CMK (cell line): ENCODE results near the gene PKN2.

Source experiments
- DNase-seq: peaks from one replicate; pipeline ENCODE4 v3.0.0-alpha.2; 2010; ENCODE audit warnings: low read depth

The PKN2 gene

DNA sequence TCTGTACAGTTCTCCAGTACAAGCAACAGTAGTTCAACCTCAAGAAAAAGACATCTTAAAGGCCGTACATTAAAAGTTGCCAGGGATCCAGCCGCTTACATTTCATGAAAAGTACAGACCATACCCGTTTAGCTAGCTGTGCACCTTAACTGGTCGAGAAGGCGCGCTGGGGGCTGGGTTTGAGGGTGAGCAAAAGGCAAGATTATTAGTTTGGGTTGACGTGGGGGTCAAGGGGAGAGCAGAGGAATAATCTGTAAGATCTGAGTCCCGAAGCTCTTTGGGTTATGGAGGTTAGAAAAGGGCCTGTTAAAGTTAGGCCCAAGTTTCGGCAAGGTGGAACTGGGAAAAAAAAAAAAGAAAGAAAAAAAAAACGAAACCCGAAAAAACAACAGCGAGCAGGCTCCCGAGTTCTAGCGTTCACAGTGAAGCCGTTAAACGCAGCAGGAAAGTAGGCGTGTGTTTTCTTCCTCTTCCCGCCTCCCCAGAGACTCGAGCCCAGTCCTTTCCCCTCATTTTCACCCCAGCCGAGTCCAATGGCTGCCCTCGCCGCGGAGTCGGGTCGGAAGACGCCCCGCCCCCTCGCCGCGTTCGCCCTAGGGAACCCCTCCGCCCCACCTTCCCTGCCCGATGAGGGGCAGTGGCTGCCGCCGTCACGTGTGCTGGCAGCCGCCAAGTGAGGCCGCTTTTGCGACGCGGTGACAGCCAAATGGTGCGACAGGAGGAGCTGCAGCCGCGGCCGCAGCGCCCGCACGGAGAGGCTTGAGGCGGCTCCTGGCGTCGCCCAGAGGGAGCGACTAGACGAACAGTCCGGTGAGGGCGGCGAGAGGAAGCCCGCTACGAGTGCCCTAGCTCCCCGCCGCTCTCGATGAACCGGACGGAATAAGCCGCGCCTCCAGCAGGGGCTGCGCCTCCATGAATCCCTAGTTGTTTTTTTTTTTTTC lies at the start of gene PKN2:
TSS of gene PKN2 (plus strand) at position 733 of the 941 bp plus-strand sequence. CDS start 308 bp downstream, outside the sequence.
- DNase-seq: peak; percentile 92

DNA sequence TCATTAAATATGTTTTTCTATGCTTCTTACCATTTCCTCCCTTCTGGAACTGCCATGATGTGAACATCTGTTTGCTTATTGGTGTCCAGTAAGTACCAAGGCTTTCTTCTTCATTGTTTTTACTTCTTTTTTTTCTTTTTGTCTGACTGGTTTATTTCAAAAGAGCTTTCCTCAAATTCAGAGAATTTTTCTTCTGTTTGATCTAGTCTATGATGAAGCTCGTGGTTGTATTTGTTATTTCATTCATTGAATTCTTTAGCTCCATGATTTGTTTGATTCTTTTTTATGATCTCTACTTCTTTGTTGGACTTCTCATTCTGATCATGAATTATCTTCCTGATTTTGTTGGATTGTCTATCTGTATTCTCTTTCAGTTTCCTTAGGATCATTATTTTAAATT lies 49.5 kb upstream of the PKN2 start:
- no peak for DNase-seq

DNA sequence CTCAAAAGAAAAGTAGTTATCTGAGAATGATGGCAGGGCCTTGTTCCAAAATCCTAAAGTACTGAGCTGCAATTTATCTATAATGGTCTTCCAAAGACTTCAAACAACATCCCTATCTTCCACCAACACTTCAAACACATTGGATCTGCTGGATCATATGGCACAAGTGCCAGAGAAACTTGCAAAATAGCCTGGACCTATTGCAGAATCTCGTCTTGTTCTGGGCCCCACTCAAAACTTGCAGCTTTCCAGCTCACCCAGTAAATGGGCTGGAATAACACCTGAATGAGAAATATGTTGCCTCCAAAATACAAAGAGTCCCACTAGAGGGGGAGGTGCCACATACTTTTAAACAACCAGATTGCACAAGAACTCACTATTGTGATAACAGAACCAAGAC lies 44.0 kb upstream of the PKN2 start:
- no peak for DNase-seq

DNA sequence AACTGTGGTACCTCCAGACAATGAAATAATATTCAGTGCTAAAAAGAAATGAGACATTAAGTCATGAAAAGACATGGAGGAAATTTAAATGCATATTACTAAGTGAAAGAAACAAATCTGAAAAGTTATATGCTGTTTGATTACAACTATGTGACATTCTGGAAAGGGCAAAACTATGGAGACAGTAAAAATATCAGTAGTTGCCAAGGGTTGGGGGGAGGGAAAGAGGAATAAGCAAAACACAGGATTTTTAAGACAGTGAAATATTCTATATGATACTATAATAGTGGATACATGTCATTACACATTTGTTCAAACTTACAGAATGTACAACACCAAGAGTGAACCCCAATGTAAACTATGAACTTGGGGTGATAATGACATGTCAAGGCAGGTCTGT lies 38.2 kb upstream of the PKN2 start:
- DNase-seq: no peak

DNA sequence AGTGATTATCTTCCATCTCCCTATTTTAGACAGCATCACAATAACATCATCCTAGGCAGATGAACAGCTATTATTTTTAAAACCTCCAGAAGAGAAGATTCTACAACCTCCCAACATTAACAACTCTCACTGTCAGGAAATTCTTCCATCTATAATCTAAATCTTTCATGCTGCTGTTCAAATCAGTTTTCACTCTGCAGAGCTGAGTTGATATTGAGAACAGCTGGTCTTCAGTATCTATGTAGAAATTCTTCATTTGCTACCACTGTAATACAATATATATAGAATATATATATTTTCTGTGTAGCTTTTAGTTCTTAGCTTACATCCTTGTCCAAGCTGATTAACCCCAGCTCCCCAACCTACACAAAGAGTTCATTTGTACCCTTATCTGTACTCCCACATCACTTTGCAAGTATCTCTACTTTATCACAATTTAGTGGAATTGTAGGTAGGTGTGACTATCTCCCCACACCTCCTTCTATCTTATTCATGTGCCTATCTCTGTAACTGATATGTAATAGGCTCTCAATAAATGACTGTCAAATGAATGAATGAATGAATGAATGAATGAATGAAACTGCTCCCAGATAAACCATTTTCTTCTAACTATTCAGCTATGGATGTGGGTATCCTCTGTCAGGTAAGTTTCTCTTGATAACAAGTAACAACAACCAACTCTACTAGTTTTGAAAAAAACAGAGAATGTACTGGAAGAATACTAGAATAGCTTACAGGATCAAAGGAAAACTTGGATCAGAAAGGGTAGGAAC lies 37.4 kb upstream of the PKN2 start:
- no peak for DNase-seq

DNA sequence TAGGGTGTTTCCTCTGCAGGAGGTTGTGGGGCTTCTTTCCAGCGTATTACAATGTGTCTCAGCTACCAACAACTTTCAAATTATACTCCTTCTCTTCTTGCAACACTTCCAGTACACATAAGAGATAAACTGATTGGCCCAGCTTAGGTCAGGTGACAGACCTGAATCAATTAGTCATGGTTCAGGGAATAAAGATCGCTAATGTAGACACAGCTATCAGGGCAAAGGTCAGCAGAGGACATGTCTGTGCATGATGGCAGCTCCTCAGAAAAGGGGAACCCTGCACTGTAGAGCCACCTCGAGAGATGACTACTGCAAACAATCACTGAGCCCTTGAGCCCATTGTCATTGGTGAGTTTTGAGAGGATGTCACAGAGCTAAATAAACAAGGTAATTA lies 36.8 kb upstream of the PKN2 start:
- DNase-seq: no peak

DNA sequence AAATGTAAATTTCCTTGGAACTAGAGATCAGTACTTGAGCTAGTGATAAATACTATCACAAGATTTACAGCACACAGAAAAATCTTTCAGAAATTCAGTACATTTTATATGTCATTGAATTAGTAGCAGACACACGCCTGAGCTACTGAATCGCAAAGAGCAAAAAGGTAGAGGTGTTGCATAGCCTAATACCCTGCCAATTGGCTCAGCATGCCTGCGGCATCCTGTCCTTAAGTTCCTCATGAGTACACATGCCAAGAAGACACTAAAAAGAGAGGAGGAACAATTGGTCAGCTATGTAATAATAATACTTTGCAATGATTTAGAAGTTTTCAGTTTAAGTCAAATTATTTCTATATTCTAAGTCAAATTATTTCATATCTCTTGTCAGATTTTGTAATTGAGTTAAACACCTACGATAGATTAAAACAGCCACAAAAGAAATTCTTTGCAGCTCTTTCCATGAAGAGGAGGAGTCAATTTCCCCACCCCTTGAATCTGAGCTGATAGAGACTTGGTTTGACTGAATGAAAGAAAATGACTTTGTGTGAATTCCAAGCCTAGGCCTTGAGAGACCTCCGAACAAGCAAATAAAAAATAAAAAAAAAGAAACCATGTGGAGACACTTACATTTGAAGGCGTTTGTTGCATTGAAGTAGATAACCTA lies 36.2 kb upstream of the PKN2 start:
- DNase-seq: no peak

DNA sequence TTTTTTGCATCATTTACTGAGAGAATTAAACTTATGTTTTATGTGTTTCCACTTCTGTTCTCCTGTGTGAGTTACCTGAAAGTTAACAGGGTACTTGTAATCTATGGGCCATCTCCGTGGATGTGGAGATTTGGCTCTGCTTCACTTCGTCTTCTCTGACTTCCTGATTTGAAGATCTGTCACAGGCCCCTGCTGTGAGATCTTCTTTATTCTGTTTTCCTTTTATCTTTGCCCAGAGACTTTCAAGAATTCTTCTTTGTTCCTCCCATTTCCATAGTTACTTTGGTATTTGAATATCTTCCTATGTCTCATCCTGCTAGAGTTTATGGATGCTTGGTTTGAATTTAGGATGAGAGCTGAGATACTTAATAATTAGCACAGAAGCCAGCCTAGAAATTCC lies 35.4 kb upstream of the PKN2 start:
- DNase-seq: no peak

DNA sequence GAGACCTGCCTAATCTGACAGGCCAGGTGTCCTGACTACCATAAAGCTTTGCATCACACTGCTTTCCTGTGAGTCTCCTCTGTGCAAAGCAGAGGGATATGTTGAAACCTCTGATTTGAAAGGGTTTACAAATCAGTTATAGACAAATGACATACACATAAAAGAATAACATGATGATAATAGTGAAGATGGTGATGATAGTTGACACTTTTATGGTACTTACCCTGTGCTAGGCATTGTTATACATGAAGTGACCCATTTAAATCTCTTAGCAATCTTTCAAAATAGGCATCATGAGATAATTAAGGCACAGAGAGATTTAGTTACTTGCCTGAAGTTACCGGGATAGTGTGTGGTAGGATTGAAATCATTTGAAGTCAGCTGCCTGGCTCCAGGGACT lies 34.1 kb upstream of the PKN2 start:
- no peak for DNase-seq

DNA sequence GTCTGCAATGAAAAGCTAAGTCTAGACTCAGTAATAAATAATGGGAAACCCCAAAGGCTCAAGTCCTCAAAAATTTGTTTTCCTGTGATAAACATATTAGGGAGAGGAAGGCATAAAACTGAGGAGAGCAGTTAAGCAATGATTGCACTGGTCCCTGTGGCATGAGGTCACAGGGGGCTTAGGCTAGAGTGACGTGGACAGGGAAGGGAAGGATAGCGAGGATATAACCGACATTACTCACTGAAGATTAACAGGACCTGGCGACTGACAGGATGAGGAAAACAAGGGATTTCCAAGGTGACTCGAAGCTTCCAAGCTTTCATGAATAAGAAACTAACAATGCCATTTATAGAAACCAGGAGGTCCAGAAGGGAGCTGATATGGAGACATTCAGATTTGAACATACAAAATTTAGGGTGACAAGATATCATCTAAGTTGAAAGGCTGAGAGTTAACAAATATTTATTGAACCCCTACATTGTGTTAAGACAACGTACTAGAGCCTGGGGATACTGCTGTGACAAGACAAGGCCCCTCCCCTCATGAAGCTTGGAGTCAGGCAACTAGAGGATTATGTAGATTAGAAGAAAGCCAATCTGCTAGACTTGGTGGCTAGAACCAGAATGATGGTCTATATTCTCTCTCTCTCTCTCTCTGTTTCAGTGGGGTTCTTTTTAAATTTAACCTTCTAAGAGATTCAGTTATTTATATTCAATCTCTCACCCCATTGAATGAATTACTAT lies 33.2 kb upstream of the PKN2 start:
- no peak for DNase-seq

DNA sequence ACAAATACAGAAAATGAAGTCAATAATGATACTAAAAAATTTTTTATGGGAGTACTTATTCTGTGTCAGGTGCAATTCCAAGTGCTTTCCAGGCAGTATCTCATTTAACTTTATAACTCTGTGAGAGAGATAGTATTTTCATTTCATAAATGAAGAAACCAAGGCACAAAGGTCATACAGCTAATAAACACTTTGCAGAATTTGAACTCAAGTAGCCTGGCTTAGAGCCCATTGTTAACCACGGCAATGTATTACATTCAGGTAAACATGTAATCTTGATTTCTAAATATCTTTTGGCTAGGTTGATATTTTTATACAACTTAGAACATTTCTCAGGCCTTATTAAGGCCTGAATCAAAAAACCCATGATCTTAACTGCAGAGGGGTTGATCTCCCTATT lies 28.9 kb upstream of the PKN2 start:
- no peak for DNase-seq

DNA sequence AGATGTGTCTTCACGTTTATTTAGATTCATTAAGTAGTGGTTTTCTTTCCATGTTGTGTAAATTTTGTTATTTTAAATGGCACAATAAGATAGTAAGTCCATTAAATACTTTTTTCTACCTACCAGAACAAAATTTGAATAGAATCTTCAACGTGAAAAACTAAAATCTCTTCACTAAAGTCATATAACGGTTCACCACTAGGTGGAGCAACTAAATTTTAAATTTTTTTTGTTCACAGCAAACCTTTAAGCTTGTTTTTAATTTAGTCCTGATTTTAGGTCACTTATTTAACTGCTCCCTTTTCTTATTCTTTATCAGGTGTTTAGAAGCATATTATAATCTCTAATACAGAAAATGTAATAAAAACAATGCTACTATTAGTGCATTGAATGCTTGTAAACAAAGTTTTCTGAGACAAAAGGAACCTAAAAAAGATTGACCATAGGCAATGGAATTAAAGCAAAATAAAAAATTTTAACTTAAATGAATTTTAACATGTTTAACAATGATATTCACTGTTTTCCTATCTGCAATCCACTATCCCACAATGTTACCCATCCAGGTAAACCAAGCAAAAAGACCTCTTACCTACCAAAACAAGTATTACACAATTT lies 28.3 kb upstream of the PKN2 start:
- no peak for DNase-seq

DNA sequence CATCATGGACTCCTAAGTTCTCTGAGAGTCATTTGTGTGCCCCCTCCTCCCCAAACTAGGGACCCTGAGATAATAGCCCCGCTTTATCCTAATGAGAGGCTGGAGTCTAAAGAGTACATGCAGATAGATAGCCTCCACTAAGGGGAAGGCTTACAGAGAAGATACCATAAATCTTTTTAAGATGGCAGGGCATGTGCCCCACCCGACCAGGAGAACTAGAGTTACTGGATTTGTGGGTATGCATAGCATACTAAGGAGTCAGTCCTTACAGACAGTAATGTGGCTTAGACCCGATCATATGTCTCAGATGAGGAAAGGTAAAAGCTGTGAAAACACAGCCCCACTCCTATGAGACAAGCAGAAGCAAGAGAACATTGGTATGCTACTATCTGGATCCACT lies 25.7 kb upstream of the PKN2 start:
- DNase-seq: no peak

DNA sequence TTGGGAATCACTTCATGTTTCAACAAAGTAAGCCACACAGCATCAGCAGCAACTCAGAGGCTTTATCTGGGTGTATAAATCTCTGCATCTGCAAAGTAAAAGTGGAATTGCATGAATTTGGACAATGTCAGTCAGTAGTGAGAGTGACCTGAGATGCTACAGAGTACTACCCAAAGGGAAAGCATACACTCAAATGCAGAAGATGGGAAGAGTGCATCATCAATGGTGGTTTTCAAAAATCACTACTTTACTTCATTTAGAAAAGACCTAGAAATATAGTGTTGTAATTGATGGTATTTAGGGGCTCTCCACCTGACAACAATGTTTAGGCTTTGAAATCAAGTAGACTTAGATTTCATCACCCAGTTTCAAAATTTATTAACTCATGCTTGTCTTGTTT lies 24.5 kb upstream of the PKN2 start:
- no peak for DNase-seq

DNA sequence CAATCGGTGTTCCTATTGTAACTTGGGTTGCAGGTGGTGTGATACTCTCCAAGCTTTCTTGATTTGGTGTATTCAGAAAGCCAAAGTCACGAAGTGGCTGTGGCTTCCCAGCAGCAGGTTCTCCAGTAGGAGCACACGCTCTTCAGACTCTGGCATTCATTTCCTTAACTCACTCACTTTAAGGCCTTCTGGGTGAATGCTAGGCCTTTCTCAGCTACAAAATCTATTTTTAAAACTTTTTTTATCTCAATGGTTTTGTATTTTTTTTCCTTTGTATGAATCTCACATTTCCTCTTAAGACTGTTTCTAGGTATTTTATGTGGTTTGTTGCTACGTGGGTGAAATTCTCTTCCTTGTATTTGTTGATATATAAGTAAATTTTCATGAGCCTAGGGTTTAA lies 22.9 kb upstream of the PKN2 start:
- no peak for DNase-seq

DNA sequence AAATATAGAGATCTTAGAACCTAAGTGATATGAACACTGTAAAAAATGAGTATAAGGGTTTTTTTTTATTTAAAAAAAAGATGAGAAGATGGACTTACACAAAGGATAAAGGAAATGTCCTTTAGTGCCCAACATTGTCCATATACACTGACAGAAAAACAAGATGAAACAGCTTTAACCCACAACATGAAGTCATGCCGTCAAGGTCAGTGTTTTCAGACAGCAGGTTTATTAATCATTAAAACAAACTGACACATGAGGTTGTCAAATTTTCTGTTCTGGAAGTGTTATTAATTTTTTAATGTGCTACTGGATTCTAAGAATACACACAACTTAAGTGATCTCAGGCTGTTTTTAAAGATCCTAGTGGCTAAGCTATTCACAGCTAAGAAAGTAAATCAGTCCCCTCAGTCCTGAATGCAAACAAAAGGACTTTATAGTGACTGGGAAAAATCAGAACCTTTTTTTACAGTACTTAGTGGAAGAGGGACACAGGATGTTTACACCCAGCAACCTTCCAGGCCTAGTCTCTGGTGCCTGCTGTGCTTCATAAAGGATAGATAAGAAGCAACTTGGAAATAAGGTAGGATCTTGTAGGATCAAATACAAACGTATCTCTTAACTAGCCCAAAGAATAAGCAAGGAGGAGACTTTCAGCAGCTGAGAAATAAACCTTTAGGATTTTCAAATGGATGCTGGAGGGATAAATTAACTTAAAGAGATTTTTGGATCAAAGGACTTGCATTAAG lies 21.9 kb upstream of the PKN2 start:
- no peak for DNase-seq

DNA sequence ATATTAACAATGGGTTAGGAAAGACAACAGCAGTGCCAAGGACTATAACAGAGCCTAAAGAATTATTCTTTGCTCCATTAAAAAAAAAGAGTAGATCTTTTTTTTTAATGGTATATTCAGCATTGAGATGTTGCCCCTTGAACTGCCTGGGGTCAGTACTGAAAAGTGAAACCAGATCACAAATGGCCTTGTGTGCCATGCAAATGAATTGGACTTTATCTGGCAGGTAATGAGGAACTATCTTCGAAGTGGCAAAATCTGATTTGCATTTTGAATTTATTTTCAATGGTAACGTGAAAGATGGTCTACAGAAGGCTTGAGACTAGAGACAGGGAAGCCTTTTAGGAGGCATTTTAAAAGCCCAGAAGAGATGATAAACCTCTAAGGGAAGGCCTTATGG lies 21.4 kb upstream of the PKN2 start:
- DNase-seq: no peak

DNA sequence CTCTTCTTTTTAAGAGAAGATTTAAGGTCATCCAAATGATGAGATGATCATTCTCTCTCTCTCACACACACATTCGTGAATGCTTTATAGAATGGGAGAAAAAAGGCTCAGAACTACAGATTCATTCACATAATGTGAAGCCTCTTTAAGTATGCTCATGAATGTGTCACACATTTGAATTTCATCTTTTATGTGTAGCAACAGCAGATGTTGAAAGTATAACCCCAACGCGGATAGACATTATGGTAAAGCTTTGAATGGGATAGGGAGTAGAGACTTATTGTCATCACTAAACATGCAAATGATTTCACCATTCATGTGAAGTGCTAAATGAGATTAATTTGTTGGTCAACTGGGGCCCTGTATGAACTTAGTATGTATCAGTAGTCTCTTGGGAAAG lies 15.7 kb upstream of the PKN2 start:
- DNase-seq: no peak

DNA sequence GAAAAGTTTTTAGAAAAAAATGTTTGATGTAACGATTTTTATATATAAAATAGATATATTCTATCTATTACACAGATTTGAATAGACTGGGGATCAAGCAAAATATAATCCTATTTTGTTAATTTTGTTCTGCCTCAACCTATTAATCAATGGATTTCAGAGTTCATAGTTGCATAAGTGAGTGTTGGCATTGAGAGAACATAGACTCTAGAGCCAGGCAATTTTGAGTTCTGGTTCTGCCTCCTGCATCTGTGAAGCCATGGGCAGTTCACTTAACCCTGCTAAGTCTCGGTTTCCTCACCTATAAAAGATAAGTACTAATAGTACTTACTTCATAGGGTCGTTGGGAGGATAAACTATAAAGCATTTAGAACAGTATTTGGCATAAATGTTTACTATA lies 13.6 kb upstream of the PKN2 start:
- DNase-seq: no peak

DNA sequence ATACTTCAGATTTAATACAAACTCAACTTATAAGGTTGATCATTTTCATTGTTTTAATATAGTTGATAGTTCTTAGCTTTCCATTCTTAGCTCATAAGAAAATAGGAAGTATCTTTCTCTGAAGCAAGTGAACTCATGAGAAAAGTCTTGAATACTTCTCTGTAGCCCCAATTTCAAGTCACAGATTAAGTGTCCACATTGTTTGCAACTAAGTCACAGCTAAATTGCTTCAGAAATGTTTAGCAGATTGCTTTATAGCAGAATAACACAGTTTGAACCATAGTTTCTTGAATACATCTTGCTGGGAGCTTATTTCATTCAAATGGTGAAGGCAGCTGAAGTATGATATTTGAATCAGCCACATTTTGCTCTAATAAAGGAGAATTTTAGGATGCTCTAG lies 10.6 kb upstream of the PKN2 start:
- no peak for DNase-seq

DNA sequence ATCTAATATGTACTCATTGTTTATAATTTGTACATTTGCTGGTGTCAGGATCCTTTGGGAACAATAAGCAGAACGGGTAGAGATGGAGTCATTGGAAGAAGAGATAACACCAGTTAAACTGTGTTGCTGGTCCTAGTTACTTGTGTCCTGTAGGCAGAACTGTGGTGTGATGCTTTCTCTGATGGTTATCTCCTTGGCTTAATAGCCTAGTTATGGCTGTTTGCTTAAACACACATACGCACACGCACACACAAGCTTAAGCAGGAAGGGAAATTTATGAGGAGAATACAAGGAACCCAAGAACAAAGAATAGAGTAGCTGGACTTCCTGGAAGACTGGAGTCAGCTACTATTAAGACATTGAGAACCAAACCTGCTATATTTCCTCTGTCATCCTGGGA lies 5.7 kb upstream of the PKN2 start:
- no peak for DNase-seq
